H1 (cell line): Measurements from ENCODE around the gene CUBN. TPM values are rescaled to one million over a fixed set of nuclear protein-coding genes. Genes with fewer than 3 reads are reported as not detected.

Experiments used
- CTCF ChIA-PET: fragments of 300-600 bp; sonication (Branson Sonifier 250); formaldehyde crosslinking; loops from one replicate; lab custom pipeline; 2021; ENCODE audit not compliant: partially characterized antibody; lab: Charles Lee
- POLR2A ChIA-PET: fragments of 300-600 bp; sonication (Branson Sonifier 250); formaldehyde crosslinking; loops from one replicate; lab custom pipeline; 2021; ENCODE audit warnings: inconsistent platforms; ENCODE audit not compliant: partially characterized antibody; lab: Charles Lee
- DNase-seq, 2 experiments: peaks; one replicate each; pipeline versions ENCODE4 v3.0.0 to v3.0.0-alpha.2; 2010 to 2022; ENCODE audit warnings: low spot score in 2 of 2, low read depth in 1 of 2, mixed read lengths in 1 of 2
- FAIRE-seq: peaks from 2 replicates; lab custom pipeline; 2011; peaks lifted over from hg19 to GRCh38; lab: Jason Lieb, UNC
- H2AFZ ChIP-seq: 2 replicates; pipeline ENCODE4 v1.8.1; 2012; ENCODE audit warnings: low read length, inconsistent platforms
- H2AK5ac ChIP-seq: 2 replicates; pipeline ENCODE4 v1.6.1; 2013; ENCODE audit warnings: low read depth, low read length
- H2BK120ac ChIP-seq: replicated peaks from 2 replicates; pipeline ENCODE3; 2013; ENCODE audit warnings: low read depth, low read length, inconsistent platforms
- H2BK12ac ChIP-seq: 2 replicates; pipeline ENCODE4 v1.6.1; 2013; ENCODE audit warnings: low read depth, low read length
- H2BK15ac ChIP-seq: 2 replicates; pipeline ENCODE4 v1.6.1; 2013; ENCODE audit warnings: low read length
- H2BK20ac ChIP-seq: 2 replicates; pipeline ENCODE4 v1.6.1; 2013; ENCODE audit warnings: low read length
- H2BK5ac ChIP-seq: 2 replicates; pipeline ENCODE4 v1.6.1; 2013; ENCODE audit warnings: low read depth, low read length
- H3K14ac ChIP-seq: 2 replicates; pipeline ENCODE4 v1.6.1; 2013; ENCODE audit warnings: inconsistent platforms; ENCODE audit not compliant: insufficient read length
- H3K18ac ChIP-seq: 2 replicates; pipeline ENCODE4 v1.6.1; 2013; ENCODE audit warnings: low read length; ENCODE audit errors: extremely low read depth
- H3K23ac ChIP-seq: 2 replicates; pipeline ENCODE4 v1.6.1; 2013; ENCODE audit warnings: inconsistent platforms; ENCODE audit not compliant: insufficient read length
- H3K23me2 ChIP-seq: 2 replicates; pipeline ENCODE4 v1.6.1; 2013; ENCODE audit warnings: low read depth, low read length
- H3K27ac ChIP-seq: 2 replicates; pipeline ENCODE4 v1.6.1; 2011; ENCODE audit warnings: low read depth, low read length, inconsistent platforms
- H3K27me3 ChIP-seq, 4 experiments: replicated peaks in 1 of 4; 1 replicate in 1 of 4; 2 replicates in 3 of 4; pipeline versions ENCODE4 v1.6.1 to v1.8.1; 2011 to 2013; ENCODE audit warnings: low read length in 3 of 4, mild to moderate bottlenecking in 3 of 4, inconsistent platforms in 2 of 4, mixed read lengths in 2 of 4, moderate library complexity in 1 of 4; ENCODE audit not compliant: control insufficient read depth in 3 of 4, insufficient read depth in 3 of 4; ENCODE audit errors: extremely low read depth in 1 of 4
- H3K36me3 ChIP-seq, 4 experiments: 2 replicates each; pipeline versions ENCODE4 v1.6.1 to v1.8.1; 2011 to 2013; ENCODE audit warnings: mild to moderate bottlenecking in 4 of 4, low read length in 3 of 4, moderate library complexity in 2 of 4, control low read depth in 1 of 4, inconsistent platforms in 1 of 4; ENCODE audit not compliant: insufficient read depth in 4 of 4, control insufficient read depth in 2 of 4
- H3K4ac ChIP-seq: replicated peaks from 2 replicates; pipeline ENCODE3; 2013; ENCODE audit warnings: low read length, low read depth, mixed read lengths, inconsistent platforms; ENCODE audit not compliant: insufficient read length
- H3K4me1 ChIP-seq, 4 experiments: replicated peaks in 1 of 4; 1 replicate in 1 of 4; 2 replicates in 3 of 4; pipeline versions ENCODE4 v1.6.1 to v1.8.1; 2011 to 2013; ENCODE audit warnings: low read length in 3 of 4, inconsistent platforms in 2 of 4, mixed read lengths in 1 of 4; ENCODE audit not compliant: insufficient read depth in 4 of 4, control insufficient read depth in 3 of 4
- H3K4me2 ChIP-seq, 2 experiments: 2 replicates each; pipeline versions ENCODE4 v1.6.1 to v1.8.1; 2011 to 2013; ENCODE audit warnings: low read depth in 2 of 2, low read length in 2 of 2, control low read depth in 1 of 2, inconsistent platforms in 1 of 2, mild to moderate bottlenecking in 1 of 2; ENCODE audit not compliant: insufficient read depth in 1 of 2
- H3K4me3 ChIP-seq, 4 experiments: fragments of 200-600, 300-600 bp in 1 of 4; sonication (generic), shearing (Covaris generic), sonication (Bioruptor Twin) in 1 of 4; 2 replicates each; pipeline versions ENCODE4 v1.5.1 to v1.8.1; 2011 to 2016; ENCODE audit warnings: low read length in 4 of 4, low read depth in 3 of 4, control low read depth in 2 of 4, inconsistent platforms in 2 of 4, mild to moderate bottlenecking in 2 of 4, mixed read lengths in 1 of 4, moderate library complexity in 1 of 4; ENCODE audit not compliant: insufficient read depth in 2 of 4; ENCODE audit errors: extremely low read depth in 1 of 4
- H3K56ac ChIP-seq: replicated peaks from 2 replicates; pipeline ENCODE3; 2013; ENCODE audit warnings: low read depth, mild to moderate bottlenecking, mixed read lengths, low read length, inconsistent platforms; ENCODE audit not compliant: insufficient read length
- H3K79me1 ChIP-seq: 2 replicates; pipeline ENCODE4 v1.6.1; 2013; ENCODE audit warnings: low read depth, low read length, control low read depth
- H3K79me2 ChIP-seq, 2 experiments: 2 replicates each; pipeline versions ENCODE4 v1.6.1 to v1.8.1; 2012 to 2013; ENCODE audit warnings: low read length in 2 of 2, mild to moderate bottlenecking in 2 of 2, inconsistent platforms in 1 of 2; ENCODE audit not compliant: insufficient read depth in 2 of 2, control insufficient read depth in 1 of 2
- H3K9ac ChIP-seq, 4 experiments: replicated peaks in 1 of 4; 1 replicate in 1 of 4; 2 replicates in 3 of 4; pipeline versions ENCODE4 v1.6.1 to v1.8.1; 2011 to 2013; ENCODE audit warnings: low read depth in 3 of 4, low read length in 3 of 4, control low read depth in 2 of 4, mild to moderate bottlenecking in 2 of 4, moderate library complexity in 2 of 4, inconsistent platforms in 1 of 4; ENCODE audit errors: extremely low read depth in 1 of 4
- H3K9me3 ChIP-seq, 2 experiments: 2 replicates each; pipeline versions ENCODE4 v1.6.1 to v1.8.1; 2012 to 2013; ENCODE audit warnings: mild to moderate bottlenecking in 2 of 2, moderate library complexity in 2 of 2, control low read depth in 1 of 2, inconsistent platforms in 1 of 2, low read depth in 1 of 2, low read length in 1 of 2, mixed read lengths in 1 of 2; ENCODE audit not compliant: insufficient read depth in 2 of 2
- H4K20me1 ChIP-seq, 2 experiments: replicated peaks in 1 of 2; 2 replicates each; pipeline versions ENCODE3 to v1.8.1; 2011 to 2013; ENCODE audit warnings: inconsistent platforms in 2 of 2, low read length in 2 of 2, mild to moderate bottlenecking in 1 of 2; ENCODE audit not compliant: insufficient read depth in 2 of 2, control insufficient read depth in 1 of 2
- H4K5ac ChIP-seq: 2 replicates; pipeline ENCODE4 v1.6.1; 2013; ENCODE audit warnings: low read length, low read depth, mixed read lengths, inconsistent platforms; ENCODE audit not compliant: insufficient read length
- H4K8ac ChIP-seq: 2 replicates; pipeline ENCODE4 v1.8.0; 2013; ENCODE audit warnings: mild to moderate bottlenecking, moderate library complexity, low read length, inconsistent platforms; ENCODE audit not compliant: insufficient read depth; ENCODE audit errors: extremely low read depth
- H4K91ac ChIP-seq: replicated peaks from 2 replicates; pipeline ENCODE3; 2013; ENCODE audit warnings: low read length, mixed read lengths, inconsistent platforms; ENCODE audit not compliant: insufficient read length
- CBX8 ChIP-seq: fragments of 300-800, 300-1000 bp; sonication (generic); IDR thresholded peaks from 2 replicates; pipeline ENCODE4 v1.7.1; 2016; ENCODE audit warnings: low read depth, low read length, borderline replicate concordance
- CHD2 ChIP-seq: IDR thresholded peaks from 2 replicates; pipeline ENCODE4 v1.6.1; 2012; ENCODE audit warnings: low read length, improper control_type of control experiment
- CREB1 ChIP-seq: IDR thresholded peaks from 2 replicates; pipeline ENCODE4 v1.6.1; 2012; ENCODE audit warnings: inconsistent platforms
- NANOG ChIP-seq: IDR thresholded peaks from 2 replicates; pipeline ENCODE4 v1.6.1; 2011; ENCODE audit warnings: low read length, low read depth, mild to moderate bottlenecking, inconsistent platforms; ENCODE audit not compliant: insufficient read depth, poor library complexity, severe bottlenecking
- YY1 ChIP-seq: IDR thresholded peaks from 2 replicates; pipeline ENCODE4 v1.6.1; 2011; ENCODE audit warnings: low read depth, mild to moderate bottlenecking, low read length
- WGBS, 2 experiments: shearing (Covaris generic) in 1 of 2; methylation state at CpG; one replicate each; pipeline versions ENCODE4 v1.1.6 to v1.1.7; 2013 to 2015; ENCODE audit warnings: low lambda C conversion rate in 2 of 2, mixed read lengths in 2 of 2, inconsistent platforms in 1 of 2, low coverage in 1 of 2, missing lambda C conversion rate in 1 of 2; ENCODE audit not compliant: insufficient replicate concordance in 2 of 2, insufficient coverage in 1 of 2, insufficient read length in 1 of 2; ENCODE audit errors: extremely low coverage in 1 of 2, missing lambda C conversion rate in 1 of 2; 5-methylcytosine and 5-hydroxymethylcytosine counted together
- polyA plus RNA-seq, 7 experiments: library from polyadenylated mRNA; depleted of rRNA in 3 of 7; stranded (reverse) in 5 of 7; unstranded in 2 of 7; fragments of >200 nt in 5 of 7; fragments of 200-250 nt in 2 of 7; gene quantifications; 1 replicate in 5 of 7; 2 replicates in 1 of 7; 4 replicates in 1 of 7; pipeline versions ENCODE4 v1.2.1 to v1.2.3, GENCODE V29; 2011 to 2013; ENCODE audit warnings: missing spikeins in 2 of 7, mixed read lengths in 2 of 7
- total RNA-seq: library from RNA; stranded (reverse); fragmentation: NEBNext Ultra II Directional; extraction: Animal tissue kit (Norgen Biotek cat#: 25700); gene quantifications from 2 replicates; pipeline ENCODE4 v1.2.1, GENCODE V29; 2021

Gene CUBN
- total and polyA plus RNA-seq, 2 of the 8 experiments (the other 6 are each of a cell fraction or from before 2014, with no cell fraction given): 0.04 to 0.08 TPM

GRCh38 chr10:17123961-17124360 is 5.7 kb downstream of the CUBN start:
- ChIA-PET POLR2A (interaction anchor here (1.2 kb wide), 1 partner anchor 15 kb away, joined by 3 read pairs; no protein-coding TSS in a partner anchor), CTCF (interaction anchor here (0.6 kb wide), 1 partner anchor 1076 kb away, joined by 3 read pairs; no protein-coding TSS in a partner anchor)
- no peaks in the 10 kb centered on the region for H3K79me1 ChIP-seq
- no peak overlapping the region for H3K4ac ChIP-seq
- no peak overlapping the region for H2BK20ac ChIP-seq
- 0 out of 4 replicates have a peak overlapping the region, but pooled peaks of 1 of the 2 experiments have one; percentile 1 for H3K4me2 ChIP-seq
- no peaks in the 10 kb centered on the region for H3K27me3 ChIP-seq
- no peak for FAIRE-seq
- no peak overlapping the region for H3K56ac ChIP-seq
- peak overlapping the region in 1 of 4 experiments; percentile 18; a peak in 1 of 7 replicates for H3K9ac ChIP-seq
- no peak overlapping the region for H3K14ac ChIP-seq
- no peak overlapping the region for H2BK120ac ChIP-seq
- H2AK5ac ChIP-seq: no peak overlapping the region
- no peak overlapping the region for H4K91ac ChIP-seq
- no peak overlapping the region for H3K4me3 ChIP-seq
- H4K20me1 ChIP-seq: no peaks in the 10 kb centered on the region
- no peak for DNase-seq
- no peaks in the 10 kb centered on the region for H3K9me3 ChIP-seq
- no peak overlapping the region for H2BK15ac ChIP-seq
- 82% methylated on average over 3 of the region's 3 CpGs; no CpG with 5 or more reads in 1 of the 2 experiments for WGBS, 2 experiments
- no peaks in the 10 kb centered on the region for H3K79me2 ChIP-seq
- H3K18ac ChIP-seq: no peak overlapping the region
- TF ChIP-seq CHD2: no peak
- no peak for TF ChIP-seq NANOG
- no peak for TF ChIP-seq CREB1
- TF ChIP-seq YY1: no peak
- TF ChIP-seq CBX8: no peak
- H3K27ac ChIP-seq: no peak overlapping the region
- H3K23ac ChIP-seq: no peak overlapping the region
- H2AFZ ChIP-seq: peak overlapping the region; percentile 84; the same call in 1 of the 2 replicates
- no peaks in the 10 kb centered on the region for H3K23me2 ChIP-seq
- no peak overlapping the region for H4K5ac ChIP-seq
- H3K36me3 ChIP-seq: no peaks in the 10 kb centered on the region
- peaks cover 0 to 5% (median 4%) of the 10 kb centered on the region in 4 experiments; a peak in 4 of 7 replicates for H3K4me1 ChIP-seq
- no peak overlapping the region for H2BK5ac ChIP-seq
- no peak overlapping the region for H4K8ac ChIP-seq
- no peak overlapping the region for H2BK12ac ChIP-seq
